GM21717 (cell line): ENCODE results near the gene OR1F1.
A peak's percentile ranks its signal among the peaks of the same experiment; 100 is the strongest.
"Not testable (repeated sequence)": the region's sequence is repeated elsewhere in the genome, so short reads cannot be mapped to it uniquely, and the experiment has no call there.

Experiments used
- ATAC-seq: cut with Tn5 transposase; IDR thresholded peaks from one replicate; pipeline ENCODE4 v1.9.1; 2021; ENCODE audit warnings: mild to moderate bottlenecking, moderate library complexity; ENCODE audit not compliant: unreplicated experiment

The OR1F1 gene

GRCh38 chr16:3195975-3196374 lies 8.0 kb downstream of the OR1F1 start:
- ATAC-seq = no peak

GRCh38 chr16:3197694-3198333 lies 9.8 kb downstream of the OR1F1 start:
- not testable (repeated sequence) for ATAC-seq

GRCh38 chr16:3198334-3199072 lies 10.5 kb downstream of the OR1F1 start:
- no peak for ATAC-seq

DNA sequence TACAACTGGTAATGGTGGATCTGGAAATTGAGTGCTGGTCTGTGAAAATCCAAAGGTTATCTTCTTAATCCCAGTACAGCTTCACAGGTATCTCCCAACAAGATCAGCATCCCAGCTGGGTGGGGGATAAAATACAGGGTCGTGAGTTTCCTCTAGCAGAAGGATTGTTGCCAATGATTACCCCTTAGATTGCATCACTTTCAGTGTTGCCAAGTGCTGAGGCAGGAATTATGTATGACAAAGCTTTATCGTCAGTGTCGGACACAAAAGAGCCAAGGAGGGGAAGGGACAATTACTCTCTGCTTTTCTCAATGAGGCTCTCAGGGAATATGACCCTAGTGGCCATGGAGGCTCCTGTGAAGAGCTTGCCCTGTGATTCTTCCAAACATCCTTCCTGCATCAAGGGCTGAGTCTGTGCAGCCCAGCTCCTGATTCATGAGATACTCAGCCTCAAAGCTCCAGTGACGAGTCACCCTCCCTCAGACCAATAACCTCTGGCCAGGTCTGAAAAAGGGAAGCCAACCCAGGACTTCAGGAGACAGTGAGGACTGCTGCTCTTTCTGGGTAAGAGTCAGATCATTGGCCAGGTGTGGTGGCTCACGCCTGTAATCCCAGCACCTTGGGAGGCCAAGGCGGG lies 15.0 kb downstream of the OR1F1 start:
- no peak for ATAC-seq

GRCh38 chr16:3205939-3206338 lies 17.9 kb downstream of the OR1F1 start:
- not testable (repeated sequence) for ATAC-seq

DNA sequence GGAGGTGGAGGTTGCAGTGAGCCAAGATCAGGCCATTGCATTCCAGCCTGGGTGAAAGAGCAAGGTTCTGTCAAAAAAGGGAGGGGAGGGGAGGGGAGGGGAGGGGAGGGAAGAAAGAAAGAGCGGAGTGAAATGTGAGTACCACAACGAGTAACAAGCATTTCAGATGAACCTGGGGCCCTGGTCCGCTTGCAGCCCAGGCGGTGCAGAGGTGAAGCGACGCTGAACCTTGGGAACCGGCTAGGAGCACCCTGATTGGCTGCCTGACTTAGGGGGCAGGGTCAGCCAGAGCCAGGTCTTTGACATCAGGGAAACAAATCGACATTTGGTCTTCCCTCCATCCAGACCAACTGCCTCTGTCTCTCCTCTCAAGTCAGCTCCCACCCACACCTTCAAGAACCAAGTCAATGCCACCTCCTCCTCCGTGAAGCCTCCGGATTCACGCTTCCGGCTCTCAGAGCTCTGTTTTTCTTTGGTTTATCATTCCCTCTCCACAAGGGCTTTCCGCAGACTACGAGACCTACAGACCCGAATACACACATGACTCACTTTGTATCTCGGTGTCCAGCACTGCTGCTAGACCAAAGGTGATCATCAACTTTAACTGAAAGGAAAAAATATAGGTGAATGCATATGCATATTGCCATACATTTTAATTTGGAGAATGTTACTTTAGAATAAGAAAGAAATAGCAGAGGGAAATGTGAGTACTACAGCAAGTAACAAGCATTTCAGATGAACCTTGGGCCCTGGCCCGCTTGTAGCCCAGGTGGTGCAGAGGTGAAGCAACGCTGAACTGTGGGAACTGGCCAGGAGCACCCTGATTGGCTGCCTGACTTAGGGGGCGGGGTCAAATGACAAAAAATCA lies 19.3 kb downstream of the OR1F1 start:
- no peak for ATAC-seq

- ATAC-seq = no peak
Observed at GRCh38 chr16:3212006-3212405, 24.0 kb downstream of the OR1F1 start.

DNA sequence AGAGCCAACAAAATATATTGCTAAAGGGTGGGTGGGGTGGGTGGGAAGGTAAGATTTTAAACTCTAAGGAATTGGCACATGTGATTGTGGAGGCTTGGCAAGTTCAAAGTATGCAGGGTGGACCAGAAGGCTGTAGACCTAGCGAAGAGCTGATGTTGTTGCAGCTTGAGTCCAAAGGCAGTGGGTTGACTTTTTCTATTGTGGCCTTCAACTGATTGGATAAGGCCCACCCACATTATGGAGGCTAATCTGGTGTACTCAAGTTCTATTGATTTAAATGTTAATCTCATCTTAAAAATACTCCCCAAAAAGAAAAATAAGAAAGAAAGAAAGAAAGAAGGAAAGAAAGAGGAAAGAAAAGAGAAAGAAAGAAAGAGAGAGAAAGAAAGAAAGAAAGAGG lies 24.6 kb downstream of the OR1F1 start:
- no peak for ATAC-seq

DNA sequence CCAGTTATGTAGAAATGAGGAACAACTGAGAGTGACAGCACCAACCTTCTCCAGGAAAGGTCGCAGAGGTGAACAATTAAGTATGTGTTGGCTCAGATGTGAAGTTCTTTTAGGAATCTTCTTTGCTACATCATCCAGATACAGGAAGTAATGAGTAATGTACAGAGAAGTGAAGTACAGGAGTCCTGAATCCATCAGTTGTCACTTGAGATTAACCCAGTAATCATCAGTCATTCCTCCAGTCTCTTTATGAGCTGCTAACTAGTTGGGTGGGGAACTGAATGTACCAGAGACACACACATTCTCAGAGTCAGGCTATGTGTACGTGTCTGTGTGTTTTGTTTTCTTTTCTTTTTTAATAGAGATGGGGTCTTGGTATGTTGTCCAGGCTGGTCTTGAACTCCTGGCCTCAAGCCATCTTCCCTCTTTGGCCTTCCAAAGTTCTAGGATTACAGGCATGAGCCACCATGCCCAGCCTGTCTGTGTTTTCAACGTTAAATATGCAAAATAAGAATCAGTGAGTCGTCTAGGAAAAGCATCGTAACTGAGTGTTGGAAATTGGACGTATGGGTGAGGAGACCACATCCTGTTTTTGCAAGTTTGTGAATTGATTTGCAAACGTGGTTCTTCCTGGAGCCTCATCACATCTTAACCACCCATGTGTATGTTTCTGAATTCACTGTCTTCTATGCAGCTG lies 27.0 kb downstream of the OR1F1 start:
- no peak for ATAC-seq

DNA sequence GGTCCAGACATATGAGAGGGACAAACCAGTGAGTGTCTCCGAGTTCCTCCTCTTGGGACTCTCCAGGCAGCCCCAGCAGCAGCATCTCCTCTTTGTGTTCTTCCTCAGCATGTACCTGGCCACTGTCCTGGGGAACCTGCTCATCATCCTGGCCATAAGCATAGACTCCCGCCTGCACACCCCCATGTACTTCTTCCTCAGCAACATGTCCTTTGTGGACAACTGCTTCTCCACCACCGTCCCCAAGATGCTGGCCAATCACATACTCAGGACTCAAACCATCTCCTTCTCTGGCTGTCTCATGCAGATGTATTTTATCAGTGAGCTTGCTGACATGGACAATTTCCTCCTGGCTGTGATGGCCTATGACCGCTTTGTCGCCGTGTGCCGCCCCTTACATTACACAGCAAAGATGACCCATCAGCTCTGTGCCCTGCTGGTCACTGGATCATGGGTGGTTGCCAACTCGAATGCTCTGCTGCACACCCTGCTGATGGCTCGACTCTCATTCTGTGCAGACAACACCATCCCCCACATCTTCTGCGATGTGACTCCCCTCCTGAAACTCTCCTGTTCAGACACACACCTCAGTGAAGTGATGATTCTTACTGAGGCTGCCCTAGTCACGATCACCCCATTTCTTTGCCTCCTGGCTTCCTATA lies 27.7 kb downstream of the OR1F1 start:
- ATAC-seq = no peak

DNA sequence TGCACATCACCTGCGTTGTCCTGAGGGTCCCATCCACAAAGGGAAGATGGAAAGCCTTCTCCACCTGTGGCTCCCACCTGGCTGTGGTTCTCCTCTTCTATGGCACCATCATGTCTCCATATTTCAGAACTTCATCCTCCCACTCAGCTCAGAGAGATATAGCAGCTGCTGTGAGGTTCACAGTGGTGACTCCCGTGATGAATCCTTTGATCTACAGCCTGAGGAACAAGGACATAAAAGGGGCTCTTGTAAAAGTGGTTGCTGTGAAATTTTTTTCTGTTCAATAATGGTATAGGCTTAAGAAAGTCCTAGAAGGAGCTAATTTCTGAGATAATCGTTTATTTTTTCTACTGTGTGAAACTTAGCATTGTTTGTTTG lies 28.2 kb downstream of the OR1F1 start:
- no peak for ATAC-seq

- ATAC-seq = no peak
Observed at GRCh38 chr16:3220839-3221238, 32.8 kb downstream of the OR1F1 start.

DNA sequence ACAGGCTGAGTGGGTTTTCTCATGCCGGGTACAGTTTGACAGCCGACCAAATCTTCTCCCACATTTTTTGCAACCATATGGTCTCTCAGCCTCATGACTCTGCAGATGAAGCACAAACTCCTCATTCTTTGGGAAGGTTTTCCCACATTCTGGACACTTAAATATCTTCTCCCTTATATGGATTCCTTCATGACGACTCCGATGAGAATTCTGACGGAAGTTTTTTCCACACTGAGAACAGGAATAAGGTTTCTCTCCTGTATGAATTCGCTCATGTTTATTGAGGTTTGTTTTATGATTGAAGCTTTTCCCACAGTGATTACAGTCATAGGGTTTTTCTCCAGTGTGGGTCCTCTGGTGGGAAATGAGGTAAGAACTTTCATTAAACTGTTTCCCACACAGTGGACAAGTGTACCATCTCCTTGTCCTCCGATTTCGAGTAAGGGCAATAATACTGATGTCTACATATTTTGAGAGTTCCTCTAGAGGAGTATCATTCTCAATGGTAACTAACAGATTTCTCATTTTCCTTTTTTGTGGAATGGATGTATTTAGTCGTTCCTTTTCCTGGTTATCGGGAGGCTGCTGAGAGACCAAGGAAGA lies 36.0 kb downstream of the OR1F1 start:
- ATAC-seq = no peak

DNA sequence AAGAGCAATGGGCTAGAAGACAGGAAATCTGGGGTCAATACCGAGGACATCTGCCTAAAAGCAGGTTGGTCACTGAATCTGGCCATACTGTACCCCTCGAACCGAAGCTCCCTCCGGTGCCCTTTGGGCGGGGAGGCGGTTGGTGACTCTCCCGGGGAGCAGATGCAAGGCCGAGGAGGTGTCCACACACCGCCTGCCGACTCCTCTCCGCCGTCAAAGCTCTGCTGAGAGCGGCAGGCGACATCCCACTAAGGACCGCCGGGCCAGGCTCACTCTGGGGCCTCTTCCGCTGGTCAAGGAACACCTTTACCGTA lies 46.5 kb downstream of the OR1F1 start:
- no peak for ATAC-seq

DNA sequence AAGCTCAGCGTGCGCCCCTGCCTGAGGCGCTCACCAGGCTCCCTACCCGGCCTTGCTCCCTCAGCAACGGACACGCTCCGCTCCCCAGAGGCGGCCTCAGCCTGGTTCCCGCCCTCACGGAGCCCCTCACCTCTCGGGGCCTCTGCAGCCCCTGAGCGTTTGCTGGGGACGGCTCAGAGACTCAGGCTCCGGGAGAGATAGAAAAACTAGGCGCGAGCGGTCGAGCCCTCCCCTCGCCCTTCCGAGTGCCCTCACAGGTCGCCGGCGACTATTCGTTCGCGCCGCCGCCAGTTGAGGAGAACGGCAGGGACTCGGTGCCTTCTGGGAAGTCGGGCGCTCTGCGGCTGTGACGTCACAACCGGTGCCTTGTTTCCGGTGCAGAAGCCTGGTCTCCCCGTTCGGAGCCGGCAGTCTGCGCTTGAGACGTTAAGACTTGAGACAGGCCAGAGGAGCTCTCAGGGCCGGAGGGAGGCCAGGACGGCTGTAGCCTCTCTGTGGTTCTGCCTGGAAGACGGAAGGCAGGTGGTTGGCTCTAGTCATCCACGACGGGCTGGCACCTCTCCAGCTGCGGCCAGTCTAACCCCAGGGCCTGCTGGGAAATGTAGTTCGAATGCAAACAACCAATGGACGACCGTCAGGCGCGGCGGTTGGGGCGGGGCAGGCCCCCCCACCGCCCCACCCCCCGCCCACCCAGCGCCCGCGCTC lies 47.0 kb downstream of the OR1F1 start, which contains the start of gene ZNF200:
TSS of gene ZNF200 (minus strand) at position 302 of the 705 bp plus-strand sequence. CDS start 1,403 bp downstream, outside the sequence.
- ATAC-seq = peak; percentile 86

DNA sequence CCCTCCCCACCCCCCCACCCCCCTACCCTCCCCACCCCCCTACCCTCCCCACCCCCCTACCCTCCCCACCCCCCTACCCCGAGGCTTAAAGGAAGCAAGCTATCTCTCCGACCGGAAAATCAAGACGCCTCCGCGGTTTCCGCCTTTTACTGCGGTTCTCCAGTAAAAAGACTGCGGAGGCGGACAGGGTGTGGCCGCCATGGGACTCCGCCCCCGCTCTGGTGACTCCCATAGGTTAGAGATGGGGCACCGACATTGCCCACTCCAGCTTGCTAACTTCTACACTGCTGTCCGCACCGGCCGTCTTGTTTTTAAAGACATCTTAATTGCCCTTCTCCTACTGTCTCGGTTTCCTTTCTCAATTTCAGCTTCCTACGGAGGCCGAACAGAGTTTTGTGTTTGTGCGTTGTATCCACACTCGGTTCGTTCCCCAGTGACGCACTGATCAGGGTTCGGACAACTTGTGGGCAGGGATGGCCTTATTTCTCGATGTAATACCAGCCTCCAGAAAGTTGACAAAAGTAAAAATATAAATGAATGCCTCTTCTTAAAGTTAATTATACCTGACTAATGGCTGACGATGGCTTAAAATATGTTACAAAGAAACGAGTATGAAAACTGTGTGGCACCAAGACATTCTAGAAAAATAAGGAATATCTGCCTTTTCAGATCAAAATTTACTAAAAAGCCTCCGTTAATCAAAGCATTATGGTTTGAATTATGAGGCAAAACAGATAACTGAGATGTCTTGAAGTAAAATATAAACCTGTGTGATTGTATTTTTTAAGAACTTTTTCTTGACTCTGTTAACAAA lies 48.1 kb downstream of the OR1F1 start:
- ATAC-seq = no peak

DNA sequence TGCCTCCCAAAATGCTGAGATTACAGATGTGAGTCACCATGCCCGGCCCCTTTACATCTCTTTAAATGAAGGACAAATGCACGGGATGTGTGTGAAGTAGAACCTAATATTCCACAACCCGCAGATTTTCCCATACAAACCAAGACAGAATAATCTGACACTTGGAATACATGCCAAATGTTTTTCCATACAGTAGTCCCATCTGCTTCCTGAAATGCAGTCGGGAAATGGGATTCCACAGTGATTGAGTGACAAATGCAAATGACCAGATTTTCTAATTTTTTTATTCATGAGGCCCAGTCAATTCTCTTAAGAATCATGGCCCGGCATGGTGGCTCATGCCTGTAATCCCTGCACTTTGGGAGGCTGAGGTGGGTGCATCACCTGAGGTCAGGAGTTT lies 53.8 kb downstream of the OR1F1 start:
- no peak for ATAC-seq

DNA sequence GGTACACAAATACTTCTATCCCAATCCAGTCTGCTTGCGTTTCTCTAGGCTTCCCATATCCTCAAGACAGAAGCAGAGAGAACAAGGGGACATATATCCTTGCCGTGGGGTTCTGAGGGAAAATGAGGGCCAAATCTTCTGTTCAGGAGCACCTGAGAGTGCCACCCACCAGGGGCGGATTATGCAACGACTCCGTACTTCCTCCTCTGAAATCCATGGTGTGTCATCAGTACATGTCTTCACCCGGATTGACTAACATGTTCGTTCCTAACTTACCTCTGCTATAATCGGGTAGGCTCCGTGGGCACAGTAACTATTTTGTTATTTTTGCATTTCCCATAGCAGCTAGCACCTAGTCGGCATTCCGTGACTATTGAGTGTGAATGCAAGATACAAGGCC lies 54.7 kb downstream of the OR1F1 start:
- ATAC-seq = no peak
